H9 (cell line): ENCODE data around the gene SPN. TPM values are rescaled to one million over a fixed set of nuclear protein-coding genes. Genes with fewer than 3 reads are reported as not detected.

ENCODE experiments used
- DNase-seq: peaks from one replicate; pipeline ENCODE4 v3.0.0-alpha.2; 2017
- H2AFZ ChIP-seq: one replicate; pipeline ENCODE4 v1.6.1; 2013; ENCODE audit warnings: mild to moderate bottlenecking, low read length, control low read depth, moderate library complexity
- H2AK5ac ChIP-seq: 2 replicates; pipeline ENCODE4 v1.6.1; 2013; ENCODE audit warnings: low read length, control low read depth, mixed read lengths; ENCODE audit not compliant: insufficient read length
- H2BK120ac ChIP-seq: one replicate; pipeline ENCODE4 v1.6.1; 2013; ENCODE audit warnings: low read depth, mild to moderate bottlenecking, low read length, control low read depth, inconsistent platforms; ENCODE audit not compliant: poor library complexity, severe bottlenecking
- H2BK12ac ChIP-seq: 2 replicates; pipeline ENCODE4 v1.6.1; 2013; ENCODE audit warnings: low read length, control low read depth, mixed read lengths, low read depth; ENCODE audit not compliant: insufficient read length
- H2BK15ac ChIP-seq: 2 replicates; pipeline ENCODE4 v1.6.1; 2013; ENCODE audit warnings: low read depth, low read length, control low read depth
- H2BK20ac ChIP-seq: one replicate; pipeline ENCODE4 v1.6.1; 2013; ENCODE audit warnings: low read depth, mild to moderate bottlenecking, low read length, control low read depth, inconsistent platforms; ENCODE audit not compliant: poor library complexity, severe bottlenecking
- H2BK5ac ChIP-seq: 2 replicates; pipeline ENCODE4 v1.6.1; 2013; ENCODE audit warnings: low read length, control low read depth, mixed read lengths; ENCODE audit not compliant: insufficient read length
- H3K14ac ChIP-seq: 2 replicates; pipeline ENCODE4 v1.6.1; 2013; ENCODE audit warnings: low read length, control low read depth; ENCODE audit not compliant: insufficient read depth
- H3K18ac ChIP-seq: 2 replicates; pipeline ENCODE4 v1.6.1; 2013; ENCODE audit warnings: low read depth, mild to moderate bottlenecking, mixed read lengths, low read length, control low read depth; ENCODE audit not compliant: insufficient read length
- H3K23ac ChIP-seq: 2 replicates; pipeline ENCODE4 v1.6.1; 2013; ENCODE audit warnings: low read length, control low read depth, mixed read lengths, low read depth; ENCODE audit not compliant: insufficient read length
- H3K23me2 ChIP-seq: 2 replicates; pipeline ENCODE4 v1.6.1; 2013; ENCODE audit warnings: low read depth, mild to moderate bottlenecking, mixed read lengths, low read length, control low read depth; ENCODE audit not compliant: insufficient read length, poor library complexity, severe bottlenecking
- H3K27ac ChIP-seq: 2 replicates; pipeline ENCODE4 v1.5.1; 2013; ENCODE audit warnings: low read length, control low read depth, mixed read lengths, low read depth; ENCODE audit not compliant: insufficient read length
- H3K27me3 ChIP-seq: 2 replicates; pipeline ENCODE4 v1.6.1; 2013; ENCODE audit warnings: low read length, control low read depth, inconsistent platforms; ENCODE audit not compliant: insufficient read depth
- H3K4ac ChIP-seq: 2 replicates; pipeline ENCODE4 v1.6.1; 2013; ENCODE audit warnings: low read depth, mild to moderate bottlenecking, control low read depth, inconsistent platforms, low read length, moderate library complexity
- H3K4me1 ChIP-seq: 2 replicates; pipeline ENCODE4 v1.6.1; 2013; ENCODE audit warnings: low read length, control low read depth, inconsistent platforms; ENCODE audit not compliant: insufficient read depth
- H3K4me2 ChIP-seq: 2 replicates; pipeline ENCODE4 v1.6.1; 2013; ENCODE audit warnings: low read length, control low read depth, mixed read lengths; ENCODE audit not compliant: insufficient read length, insufficient read depth
- H3K56ac ChIP-seq: 2 replicates; pipeline ENCODE4 v1.6.1; 2013; ENCODE audit warnings: low read depth, mild to moderate bottlenecking, mixed read lengths, low read length, control low read depth; ENCODE audit not compliant: insufficient read length
- H3K79me1 ChIP-seq: 2 replicates; pipeline ENCODE4 v1.6.1; 2013; ENCODE audit warnings: low read depth, mild to moderate bottlenecking, moderate library complexity, low read length, control low read depth, inconsistent platforms; ENCODE audit not compliant: insufficient read depth, poor library complexity, severe bottlenecking
- H3K79me2 ChIP-seq: 2 replicates; pipeline ENCODE4 v1.6.1; 2013; ENCODE audit warnings: low read length, control low read depth, inconsistent platforms; ENCODE audit not compliant: insufficient read depth
- H3K9ac ChIP-seq: 2 replicates; pipeline ENCODE4 v1.6.1; 2013; ENCODE audit warnings: low read length, control low read depth, mixed read lengths; ENCODE audit not compliant: insufficient read length; ENCODE audit errors: extremely low read depth
- H3K9me3 ChIP-seq: one replicate; pipeline ENCODE4 v1.6.1; 2013; ENCODE audit warnings: low read depth, low read length, inconsistent platforms; ENCODE audit not compliant: control insufficient read depth
- H3T11ph ChIP-seq: one replicate; pipeline ENCODE4 v1.6.1; 2013; ENCODE audit warnings: mild to moderate bottlenecking, low read length, control low read depth, inconsistent platforms
- H4K20me1 ChIP-seq: one replicate; pipeline ENCODE4 v1.6.1; 2013; ENCODE audit not compliant: control insufficient read depth, insufficient read length, insufficient read depth
- H4K5ac ChIP-seq: 2 replicates; pipeline ENCODE4 v1.6.1; 2013; ENCODE audit warnings: low read depth, mild to moderate bottlenecking, mixed read lengths, low read length, control low read depth; ENCODE audit not compliant: insufficient read length
- H4K8ac ChIP-seq: replicated peaks from 2 replicates; pipeline ENCODE4 v1.6.1; 2013; ENCODE audit warnings: low read length, control low read depth, mixed read lengths, low read depth; ENCODE audit not compliant: insufficient read length
- H4K91ac ChIP-seq: 2 replicates; pipeline ENCODE4 v1.6.1; 2013; ENCODE audit warnings: low read depth, mild to moderate bottlenecking, moderate library complexity, mixed read lengths, low read length, control low read depth; ENCODE audit not compliant: insufficient read length
- H3K27ac Mint-ChIP-seq, 3 experiments: 2 replicates in 2 of 3; 3 replicates in 1 of 3; pipeline ENCODE4 v1.8.0; 2020 to 2021; ENCODE audit warnings: mixed read lengths in 3 of 3, mild to moderate bottlenecking in 1 of 3, moderate library complexity in 1 of 3
- H3K27me3 Mint-ChIP-seq: 2 replicates; pipeline ENCODE4 v1.8.0; 2021; ENCODE audit warnings: low read depth, mild to moderate bottlenecking, moderate library complexity, mixed read lengths
- H3K36me3 Mint-ChIP-seq, 3 experiments: 2 replicates in 2 of 3; 3 replicates in 1 of 3; pipeline ENCODE4 v1.8.0; 2020 to 2021; ENCODE audit warnings: low read depth in 3 of 3, mixed read lengths in 3 of 3; ENCODE audit not compliant: insufficient read depth in 1 of 3
- H3K4me1 Mint-ChIP-seq, 2 experiments: 2 replicates each; pipeline ENCODE4 v1.8.0; 2020; ENCODE audit warnings: mixed read lengths in 2 of 2
- H3K4me3 Mint-ChIP-seq, 2 experiments: 2 replicates in 1 of 2; 3 replicates in 1 of 2; pipeline ENCODE4 v1.8.0; 2020 to 2021; ENCODE audit warnings: mild to moderate bottlenecking in 2 of 2, mixed read lengths in 2 of 2, moderate library complexity in 1 of 2
- H3K9me3 Mint-ChIP-seq, 2 experiments: 2 replicates in 1 of 2; 3 replicates in 1 of 2; pipeline ENCODE4 v1.8.0; 2020; ENCODE audit warnings: mild to moderate bottlenecking in 2 of 2, mixed read lengths in 2 of 2, moderate library complexity in 1 of 2
- WGBS: extraction: QIAGEN DNeasy Blood & Tissue Kit; methylation state at CpG from one replicate; pipeline ENCODE4 v1.1.7; 2013; ENCODE audit warnings: missing lambda C conversion rate, low lambda C conversion rate, mixed read lengths; ENCODE audit not compliant: insufficient read length; ENCODE audit errors: extremely low coverage; 5-methylcytosine and 5-hydroxymethylcytosine counted together
- total RNA-seq: library from RNA; stranded (reverse); gene quantifications from 2 replicates; pipeline ENCODE4 v1.2.1, GENCODE V29; 2021
- TF ChIP-seq, protein P1 (sequence below): fragments of 200-600 bp; sonication (generic); conservative IDR thresholded peaks from 3 replicates; pipeline ENCODE4 v1.8.0; 2021; ENCODE audit warnings: antibody characterized with exemption, mild to moderate bottlenecking

The SPN gene
- total RNA-seq, 1 experiment from 2014 or later = 0.77 TPM

- H2BK5ac ChIP-seq = peak overlapping the region; percentile 80
- H4K91ac ChIP-seq = no peak overlapping the region
- TF ChIP-seq, protein P1, sequence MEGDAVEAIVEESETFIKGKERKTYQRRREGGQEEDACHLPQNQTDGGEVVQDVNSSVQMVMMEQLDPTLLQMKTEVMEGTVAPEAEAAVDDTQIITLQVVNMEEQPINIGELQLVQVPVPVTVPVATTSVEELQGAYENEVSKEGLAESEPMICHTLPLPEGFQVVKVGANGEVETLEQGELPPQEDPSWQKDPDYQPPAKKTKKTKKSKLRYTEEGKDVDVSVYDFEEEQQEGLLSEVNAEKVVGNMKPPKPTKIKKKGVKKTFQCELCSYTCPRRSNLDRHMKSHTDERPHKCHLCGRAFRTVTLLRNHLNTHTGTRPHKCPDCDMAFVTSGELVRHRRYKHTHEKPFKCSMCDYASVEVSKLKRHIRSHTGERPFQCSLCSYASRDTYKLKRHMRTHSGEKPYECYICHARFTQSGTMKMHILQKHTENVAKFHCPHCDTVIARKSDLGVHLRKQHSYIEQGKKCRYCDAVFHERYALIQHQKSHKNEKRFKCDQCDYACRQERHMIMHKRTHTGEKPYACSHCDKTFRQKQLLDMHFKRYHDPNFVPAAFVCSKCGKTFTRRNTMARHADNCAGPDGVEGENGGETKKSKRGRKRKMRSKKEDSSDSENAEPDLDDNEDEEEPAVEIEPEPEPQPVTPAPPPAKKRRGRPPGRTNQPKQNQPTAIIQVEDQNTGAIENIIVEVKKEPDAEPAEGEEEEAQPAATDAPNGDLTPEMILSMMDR = peak; percentile 76
- peaks cover 2% of the 10 kb centered on the region; the same call in 1 of the 2 replicates for H3K4me1 ChIP-seq
- H3K27me3 Mint-ChIP-seq = no peaks in the 10 kb centered on the region
- no peaks in the 10 kb centered on the region; a peak in 1 of 5 replicates for H3K9me3 Mint-ChIP-seq
- H3K4me2 ChIP-seq = peak overlapping the region; percentile 91
- H3K14ac ChIP-seq = peak overlapping the region; percentile 93; the same call in 1 of the 2 replicates
- peak overlapping the region; percentile 97 for H3K9ac ChIP-seq
- H3K56ac ChIP-seq = peak overlapping the region; percentile 69
- no peaks in the 10 kb centered on the region for H3K79me1 ChIP-seq
- H3K23ac ChIP-seq = no peak overlapping the region
- H2BK120ac ChIP-seq = peak overlapping the region; percentile 71
- H2BK15ac ChIP-seq = no peak overlapping the region
- peak overlapping the region; percentile 41 for H3T11ph ChIP-seq
- DNase-seq = peak; percentile 40
- no peaks in the 10 kb centered on the region for H3K27me3 ChIP-seq
- no peak overlapping the region for H2AK5ac ChIP-seq
- H3K23me2 ChIP-seq = peaks cover 11% of the 10 kb centered on the region
- peak overlapping the region; percentile 66; the same call in 1 of the 2 replicates for H3K4ac ChIP-seq
- no CpG with 5 or more reads among the region's 17 CpGs for WGBS
- H3K36me3 Mint-ChIP-seq = peaks cover 37 to 45% (median 38%) of the 10 kb centered on the region in 3 experiments
- peaks cover 35 to 37% of the 10 kb centered on the region in 2 experiments for H3K4me1 Mint-ChIP-seq
- peak overlapping the region; percentile 88 to 91 for H3K4me3 Mint-ChIP-seq
- H3K27ac ChIP-seq = peak overlapping the region; percentile 95
- no peaks in the 10 kb centered on the region for H4K20me1 ChIP-seq
- H3K27ac Mint-ChIP-seq = peak overlapping the region; percentile 97 to 98 (median 97)
- H3K9me3 ChIP-seq = no peaks in the 10 kb centered on the region
- H3K18ac ChIP-seq = peak overlapping the region; percentile 58
- peak overlapping the region; percentile 55 for H4K5ac ChIP-seq
- H2BK20ac ChIP-seq = no peak overlapping the region
- H2BK12ac ChIP-seq = no peak overlapping the region
- H2AFZ ChIP-seq = no peak overlapping the region
- H3K79me2 ChIP-seq = peaks cover 14% of the 10 kb centered on the region; the same call in 1 of the 2 replicates
- H4K8ac ChIP-seq = no peak overlapping the region
Observed at GRCh38 chr16:29710227-29711219, 47.5 kb downstream of the SPN start.
